HG03060 (cell line): ENCODE results near the gene MYH7B.

ENCODE experiments used
- ATAC-seq: cut with Tn5 transposase; IDR thresholded peaks from one replicate; pipeline ENCODE4 v1.9.1; 2021; ENCODE audit warnings: low read depth, moderate number of reproducible peaks; ENCODE audit not compliant: unreplicated experiment

The MYH7B gene

GRCh38 chr20:34989118-34989517 lies 33.5 kb downstream of the MYH7B start:
- no peak for ATAC-seq

GRCh38 chr20:34989670-34990069 lies 34.0 kb downstream of the MYH7B start:
- ATAC-seq = no peak

GRCh38 chr20:34990231-34990630 lies 34.6 kb downstream of the MYH7B start:
- no peak for ATAC-seq

- no peak for ATAC-seq
Measured at GRCh38 chr20:34990661-34991214, 35.1 kb downstream of the MYH7B start.

- ATAC-seq = no peak
Measured at GRCh38 chr20:34992751-34993417, 37.2 kb downstream of the MYH7B start.

GRCh38 chr20:34993941-34994508 lies 38.4 kb downstream of the MYH7B start:
- no peak for ATAC-seq

GRCh38 chr20:34994509-34995131 lies 39.0 kb downstream of the MYH7B start:
- no peak for ATAC-seq

GRCh38 chr20:34995192-34995591 lies 39.5 kb downstream of the MYH7B start:
- ATAC-seq = no peak

GRCh38 chr20:34995696-34996095 lies 40.0 kb downstream of the MYH7B start:
- no peak for ATAC-seq

GRCh38 chr20:34996243-34997028 lies 40.8 kb downstream of the MYH7B start:
- no peak for ATAC-seq

GRCh38 chr20:34997131-34997561 lies 41.5 kb downstream of the MYH7B start:
- ATAC-seq = no peak

GRCh38 chr20:34997774-34998173 lies 42.1 kb downstream of the MYH7B start:
- no peak for ATAC-seq

- no peak for ATAC-seq
Measured at GRCh38 chr20:34998331-34998950, 42.8 kb downstream of the MYH7B start.

- ATAC-seq = no peak
Measured at GRCh38 chr20:34999021-34999451, 43.4 kb downstream of the MYH7B start.

GRCh38 chr20:34999782-35000181 lies 44.1 kb downstream of the MYH7B start:
- no peak for ATAC-seq

GRCh38 chr20:35000311-35000921 lies 44.7 kb downstream of the MYH7B start:
- ATAC-seq = no peak

- ATAC-seq = no peak
Measured at GRCh38 chr20:35000922-35001595, 45.4 kb downstream of the MYH7B start.

GRCh38 chr20:35001596-35002362 lies 46.1 kb downstream of the MYH7B start:
- ATAC-seq = no peak
